HEK293 (cell line): ENCODE results near the gene CFAP53.

Source experiments
- IKZF3 ChIP-seq: fragments of 450-650 bp; IDR thresholded peaks from 2 replicates; pipeline ENCODE4 v1.5.0; 2018; ENCODE audit warnings: missing biosample characterization, mild to moderate bottlenecking, missing genetic modification characterization, moderate library complexity
- KLF9 ChIP-seq: fragments of 450-650 bp; formaldehyde crosslinking; IDR thresholded peaks from 2 replicates; pipeline ENCODE4 v1.5.1; 2016; ENCODE audit warnings: missing biosample characterization, missing genetic modification characterization, low read depth
- OSR2 ChIP-seq: fragments of 450-650 bp; formaldehyde crosslinking; IDR thresholded peaks from 2 replicates; pipeline ENCODE4 v1.5.1; 2016; ENCODE audit warnings: missing biosample characterization, missing genetic modification characterization
- PRDM10 ChIP-seq: fragments of 450-650 bp; formaldehyde crosslinking; IDR thresholded peaks from 2 replicates; pipeline ENCODE4 v1.5.1; 2016; ENCODE audit warnings: missing biosample characterization, missing genetic modification characterization
- RBAK ChIP-seq: fragments of 450-650 bp; formaldehyde crosslinking; IDR thresholded peaks from 2 replicates; pipeline ENCODE4 v1.5.1; 2016; ENCODE audit warnings: missing biosample characterization, missing genetic modification characterization
- REPIN1 ChIP-seq: fragments of 450-650 bp; formaldehyde crosslinking; IDR thresholded peaks from 2 replicates; pipeline ENCODE4 v1.5.1; 2017; ENCODE audit warnings: missing biosample characterization, missing genetic modification characterization, low read depth
- SCRT2 ChIP-seq: fragments of 450-650 bp; formaldehyde crosslinking; IDR thresholded peaks from 2 replicates; pipeline ENCODE4 v1.5.1; 2016; ENCODE audit warnings: missing biosample characterization, missing genetic modification characterization
- SP2 ChIP-seq: fragments of 450-650 bp; formaldehyde crosslinking; IDR thresholded peaks from 2 replicates; pipeline ENCODE4 v1.5.1; 2016; ENCODE audit warnings: missing biosample characterization, missing genetic modification characterization
- SP7 ChIP-seq: fragments of 450-650 bp; formaldehyde crosslinking; IDR thresholded peaks from 2 replicates; pipeline ENCODE4 v1.5.1; 2016; ENCODE audit warnings: missing biosample characterization, missing genetic modification characterization
- ZBTB20 ChIP-seq: fragments of 450-650 bp; formaldehyde crosslinking; IDR thresholded peaks from 2 replicates; pipeline ENCODE4 v1.5.1; 2016; ENCODE audit warnings: missing biosample characterization, missing genetic modification characterization
- ZFHX2 ChIP-seq: fragments of 450-650 bp; formaldehyde crosslinking; conservative IDR thresholded peaks from 2 replicates; pipeline ENCODE4 v1.5.1; 2016; ENCODE audit warnings: missing biosample characterization, missing genetic modification characterization
- ZFP41 ChIP-seq: fragments of 450-650 bp; formaldehyde crosslinking; IDR thresholded peaks from 2 replicates; pipeline ENCODE4 v1.5.1; 2016; ENCODE audit warnings: missing biosample characterization, missing genetic modification characterization, borderline replicate concordance
- ZFP69B ChIP-seq: fragments of 450-650 bp; formaldehyde crosslinking; IDR thresholded peaks from 2 replicates; pipeline ENCODE4 v1.5.1; 2016; ENCODE audit warnings: missing biosample characterization, missing genetic modification characterization
- ZIC2 ChIP-seq: fragments of 450-650 bp; formaldehyde crosslinking; IDR thresholded peaks from 2 replicates; pipeline ENCODE4 v1.5.1; 2016; ENCODE audit warnings: missing biosample characterization, missing genetic modification characterization
- ZNF10 ChIP-seq: fragments of 450-650 bp; formaldehyde crosslinking; IDR thresholded peaks from 2 replicates; pipeline ENCODE4 v1.5.1; 2017; ENCODE audit warnings: missing biosample characterization, missing genetic modification characterization
- ZNF148 ChIP-seq: fragments of 450-650 bp; formaldehyde crosslinking; IDR thresholded peaks from 2 replicates; pipeline ENCODE4 v1.5.0; 2017; ENCODE audit warnings: missing biosample characterization, missing genetic modification characterization, borderline replicate concordance
- ZNF169 ChIP-seq: fragments of 450-650 bp; formaldehyde crosslinking; IDR thresholded peaks from 2 replicates; pipeline ENCODE4 v1.5.1; 2016; ENCODE audit warnings: missing biosample characterization, missing genetic modification characterization
- ZNF214 ChIP-seq: fragments of 450-650 bp; formaldehyde crosslinking; IDR thresholded peaks from 2 replicates; pipeline ENCODE4 v1.5.1; 2017; ENCODE audit warnings: missing biosample characterization, mild to moderate bottlenecking, missing genetic modification characterization, borderline replicate concordance
- ZNF335 ChIP-seq: fragments of 450-650 bp; formaldehyde crosslinking; conservative IDR thresholded peaks from 2 replicates; pipeline ENCODE4 v1.5.1; 2016; ENCODE audit warnings: missing biosample characterization, missing genetic modification characterization
- ZNF341 ChIP-seq: fragments of 450-650 bp; formaldehyde crosslinking; IDR thresholded peaks from 2 replicates; pipeline ENCODE4; 2016; ENCODE audit warnings: low read depth, missing biosample characterization, missing genetic modification characterization
- ZNF366 ChIP-seq: fragments of 450-650 bp; formaldehyde crosslinking; conservative IDR thresholded peaks from 2 replicates; pipeline ENCODE4 v1.5.1; 2016; ENCODE audit warnings: missing biosample characterization, missing genetic modification characterization
- ZNF398 ChIP-seq: fragments of 450-650 bp; formaldehyde crosslinking; IDR thresholded peaks from 2 replicates; pipeline ENCODE4 v1.5.1; 2017; ENCODE audit warnings: missing biosample characterization, missing genetic modification characterization
- ZNF48 ChIP-seq: fragments of 450-650 bp; formaldehyde crosslinking; IDR thresholded peaks from 2 replicates; pipeline ENCODE4 v1.5.1; 2016; ENCODE audit warnings: missing biosample characterization, missing genetic modification characterization
- ZNF488 ChIP-seq: fragments of 450-650 bp; formaldehyde crosslinking; IDR thresholded peaks from 2 replicates; pipeline ENCODE4 v1.5.1; 2016; ENCODE audit warnings: missing biosample characterization, missing genetic modification characterization
- ZNF501 ChIP-seq: fragments of 450-650 bp; formaldehyde crosslinking; IDR thresholded peaks from 2 replicates; pipeline ENCODE4 v1.5.1; 2016; ENCODE audit warnings: missing biosample characterization, missing genetic modification characterization
- ZNF624 ChIP-seq: fragments of 450-650 bp; formaldehyde crosslinking; IDR thresholded peaks from 2 replicates; pipeline ENCODE4 v1.5.1; 2017; ENCODE audit warnings: missing biosample characterization, missing genetic modification characterization
- ZNF654 ChIP-seq: fragments of 450-650 bp; formaldehyde crosslinking; IDR thresholded peaks from 2 replicates; pipeline ENCODE4 v1.5.1; 2016; ENCODE audit warnings: low read depth, missing biosample characterization, missing genetic modification characterization
- ZNF776 ChIP-seq: fragments of 450-650 bp; formaldehyde crosslinking; IDR thresholded peaks from 2 replicates; pipeline ENCODE4 v1.5.0; 2017; ENCODE audit warnings: missing biosample characterization, missing genetic modification characterization, borderline replicate concordance
- ZNF777 ChIP-seq: fragments of 450-650 bp; formaldehyde crosslinking; IDR thresholded peaks from 2 replicates; pipeline ENCODE4 v1.5.1; 2017; ENCODE audit warnings: missing biosample characterization, missing genetic modification characterization, borderline replicate concordance
- ZSCAN30 ChIP-seq: fragments of 450-650 bp; IDR thresholded peaks from 2 replicates; pipeline ENCODE4 v1.5.1; 2018; ENCODE audit warnings: missing biosample characterization, mild to moderate bottlenecking, missing genetic modification characterization, moderate library complexity
- TF ChIP-seq, protein P1 (sequence below): fragments of 450-650 bp; formaldehyde crosslinking; IDR thresholded peaks from 2 replicates; pipeline ENCODE4 v1.5.1; 2016; ENCODE audit warnings: missing biosample characterization, missing genetic modification characterization

Gene CFAP53

GRCh38 chr18:50281295-50281971, 15.1 kb upstream of the CFAP53 start, which contains the start of gene MBD1 (continued):
- TF ChIP-seq ZNF488 (no peak), ZNF398 (tag by site-specific recombination) (peak; percentile 79), ZNF776 (tag by site-specific recombination) (no peak), ZFP69B (tag by site-specific recombination) (peak; percentile 63; the same call in 1 of the 2 replicates), ZFHX2 (peak; percentile 98), ZNF335 (peak; percentile 95), ZNF10 (no peak), ZNF501 (peak; percentile 99), ZNF654 (tag by site-specific recombination) (no peak), ZNF48 (tag by site-specific recombination) (no peak), ZNF366 (peak; percentile 66; the same call in 1 of the 2 replicates), ZNF169 (no peak), SCRT2 (tag by site-specific recombination) (peak; percentile 82), ZNF341 (tag by site-specific recombination) (peak; percentile 96), ZNF148 (no peak), IKZF3 (tag by site-specific recombination) (no peak), ZNF777 (peak; percentile 21; the same call in 1 of the 2 replicates), ZBTB20 (tag by site-specific recombination) (peak; percentile 48; the same call in 1 of the 2 replicates), ZSCAN30 (peak; percentile 90), RBAK (tag by site-specific recombination) (no peak), ZNF214 (tag by site-specific recombination) (no peak), ZNF624 (tag by site-specific recombination) (no peak), REPIN1 (tag by site-specific recombination) (peak; percentile 89; the same call in 1 of the 2 replicates), ZIC2 (tag by site-specific recombination) (peak; percentile 82), KLF9 (tag by site-specific recombination) (peak; percentile 57; the same call in 1 of the 2 replicates), SP2 (peak; percentile 97), ZFP41 (tag by site-specific recombination) (no peak), OSR2 (peak; percentile 93), PRDM10 (tag by site-specific recombination) (peak; percentile 87), SP7 (peak; percentile 79)
- TF ChIP-seq, protein P1, sequence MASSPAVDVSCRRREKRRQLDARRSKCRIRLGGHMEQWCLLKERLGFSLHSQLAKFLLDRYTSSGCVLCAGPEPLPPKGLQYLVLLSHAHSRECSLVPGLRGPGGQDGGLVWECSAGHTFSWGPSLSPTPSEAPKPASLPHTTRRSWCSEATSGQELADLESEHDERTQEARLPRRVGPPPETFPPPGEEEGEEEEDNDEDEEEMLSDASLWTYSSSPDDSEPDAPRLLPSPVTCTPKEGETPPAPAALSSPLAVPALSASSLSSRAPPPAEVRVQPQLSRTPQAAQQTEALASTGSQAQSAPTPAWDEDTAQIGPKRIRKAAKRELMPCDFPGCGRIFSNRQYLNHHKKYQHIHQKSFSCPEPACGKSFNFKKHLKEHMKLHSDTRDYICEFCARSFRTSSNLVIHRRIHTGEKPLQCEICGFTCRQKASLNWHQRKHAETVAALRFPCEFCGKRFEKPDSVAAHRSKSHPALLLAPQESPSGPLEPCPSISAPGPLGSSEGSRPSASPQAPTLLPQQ (tag by site-specific recombination): peak; percentile 85
